ENCODE measurements around the gene DUSP18. TPM values are rescaled to one million over a fixed set of nuclear protein-coding genes. Genes with fewer than 3 reads are reported as not detected.
A peak's percentile ranks its signal among the peaks of the same experiment; 100 is the strongest.

Gene DUSP18
- total and polyA plus RNA-seq, 9 of the 15 experiments (the other 6 are each of a cell fraction or from before 2014, with no cell fraction given): 1.00 to 3.7 (median 1.5) TPM

- Histone ChIP-seq H3K4me2 (ENCODE audit: insufficient read depth, low read length) (no peak overlapping the region), H3K9me1 (ENCODE audit: control insufficient read depth, insufficient read depth, low read length) (no peaks in the 10 kb centered on the region), H3K9me3 (replicated peaks; ENCODE audit: control insufficient read depth, insufficient read depth, low read depth, low read length) (no peaks in the 10 kb centered on the region), H3K4me3 (no peak overlapping the region), H4K20me1 (replicated peaks; ENCODE audit: control insufficient read depth, insufficient read depth, low read length) (no peaks in the 10 kb centered on the region), H2AFZ (ENCODE audit: low read depth, low read length) (no peak overlapping the region), H3K27me3 (ENCODE audit: control insufficient read depth in 2 of 2, insufficient read depth in 2 of 2, low read length in 2 of 2) (no peaks in the 10 kb centered on the region), H3K4me1 (replicated peaks in 1 of 2; ENCODE audit: control insufficient read depth in 2 of 2, insufficient read depth in 2 of 2, low read length in 2 of 2) (peaks cover 3 to 9% of the 10 kb centered on the region in 2 experiments; a peak in 4 of 5 replicates), H3K79me2 (ENCODE audit: control insufficient read depth, insufficient read depth, low read length) (no peaks in the 10 kb centered on the region), H3K36me3 (ENCODE audit: control insufficient read depth, insufficient read depth, low read length) (no peaks in the 10 kb centered on the region), H3K9ac (ENCODE audit: insufficient read depth in 1 of 2, low read depth in 2 of 2, low read length in 2 of 2) (no peak overlapping the region), H3K27ac (ENCODE audit: extremely low read depth, low read depth, low read length) (no peak overlapping the region)
- ATAC-seq (no peak), FAIRE-seq (no peak), DNase-seq (ENCODE audit: extremely low read depth in 1 of 4, low spot score in 3 of 4) (no peak)
- TF ChIP-seq ZKSCAN8 (CRISPR knock-in tag; IDR thresholded peaks at IDR 0.05): no peak
- TF ChIP-seq, protein P1, sequence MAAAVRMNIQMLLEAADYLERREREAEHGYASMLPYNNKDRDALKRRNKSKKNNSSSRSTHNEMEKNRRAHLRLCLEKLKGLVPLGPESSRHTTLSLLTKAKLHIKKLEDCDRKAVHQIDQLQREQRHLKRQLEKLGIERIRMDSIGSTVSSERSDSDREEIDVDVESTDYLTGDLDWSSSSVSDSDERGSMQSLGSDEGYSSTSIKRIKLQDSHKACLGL (CRISPR knock-in tag; IDR thresholded peaks at IDR 0.05; ENCODE audit: borderline replicate concordance, poor library complexity, severe bottlenecking): no peak
- no peak for TF ChIP-seq SETDB1 (IDR thresholded peaks at IDR 0.05; ENCODE audit: low read length)
- TF ChIP-seq ZNF263 (CRISPR knock-in tag; IDR thresholded peaks at IDR 0.05; ENCODE audit: borderline replicate concordance): no peak
- intact Hi-C loops (cut with micrococcal nuclease): no loop called here
- ChIA-PET POLR2A (no interaction called here), CTCF (ENCODE audit: low intra/inter-chr PET ratio) (no interaction called here)
- 39% methylated on average over 2 of the region's 7 CpGs for WGBS (ENCODE audit: insufficient coverage, low coverage, missing lambda C conversion rate)
- in situ Hi-C loops (cut with MboI): no loop called here
- BruUV-seq (replicated peaks): no TSS peak
Measured at GRCh38 chr22:30614268-30614667, 53.4 kb downstream of the DUSP18 start.

DNA sequence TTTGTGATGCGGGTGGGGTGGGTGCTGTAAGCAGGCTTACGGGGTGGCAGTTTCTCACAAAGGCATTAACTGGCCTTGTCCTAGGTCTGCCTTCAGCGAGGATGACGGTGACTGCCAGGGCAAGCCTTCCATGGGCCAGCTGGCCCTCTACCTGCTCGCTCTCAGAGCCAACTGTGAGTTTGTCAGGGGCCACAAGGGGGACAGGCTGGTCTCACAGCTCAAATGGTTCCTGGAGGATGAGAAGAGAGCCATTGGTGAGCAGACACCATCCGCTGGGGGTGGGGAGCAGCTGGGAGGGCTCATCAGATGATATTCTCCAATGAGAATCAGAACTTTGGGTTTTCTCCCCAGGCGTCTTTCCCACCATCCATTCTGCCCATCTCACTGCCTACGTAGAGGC, 54.9 kb downstream of the DUSP18 start:
- in situ Hi-C loops (cut with MboI) (no loop called here), intact Hi-C loops (cut with micrococcal nuclease) (no loop called here)
- no peak overlapping the region for H3K27ac ChIP-seq (ENCODE audit: extremely low read depth, low read depth, low read length)
- H2AFZ ChIP-seq (ENCODE audit: low read depth, low read length): no peak overlapping the region
- ATAC-seq (no peak), DNase-seq (ENCODE audit: extremely low read depth in 1 of 4, low spot score in 3 of 4) (peak in 1 of 4 experiments; percentile 13), FAIRE-seq (no peak)
- TF ChIP-seq RBM14 (IDR thresholded peaks at IDR 0.05; ENCODE audit: borderline replicate concordance, insufficient read depth, low read depth, low read length) (no peak), FOXK2 (conservative IDR thresholded peaks at IDR 0.05 in 1 of 2, IDR thresholded peaks at IDR 0.05 in 1 of 2; ENCODE audit: low read depth in 2 of 2) (no peak)
- TF ChIP-seq, protein P2, sequence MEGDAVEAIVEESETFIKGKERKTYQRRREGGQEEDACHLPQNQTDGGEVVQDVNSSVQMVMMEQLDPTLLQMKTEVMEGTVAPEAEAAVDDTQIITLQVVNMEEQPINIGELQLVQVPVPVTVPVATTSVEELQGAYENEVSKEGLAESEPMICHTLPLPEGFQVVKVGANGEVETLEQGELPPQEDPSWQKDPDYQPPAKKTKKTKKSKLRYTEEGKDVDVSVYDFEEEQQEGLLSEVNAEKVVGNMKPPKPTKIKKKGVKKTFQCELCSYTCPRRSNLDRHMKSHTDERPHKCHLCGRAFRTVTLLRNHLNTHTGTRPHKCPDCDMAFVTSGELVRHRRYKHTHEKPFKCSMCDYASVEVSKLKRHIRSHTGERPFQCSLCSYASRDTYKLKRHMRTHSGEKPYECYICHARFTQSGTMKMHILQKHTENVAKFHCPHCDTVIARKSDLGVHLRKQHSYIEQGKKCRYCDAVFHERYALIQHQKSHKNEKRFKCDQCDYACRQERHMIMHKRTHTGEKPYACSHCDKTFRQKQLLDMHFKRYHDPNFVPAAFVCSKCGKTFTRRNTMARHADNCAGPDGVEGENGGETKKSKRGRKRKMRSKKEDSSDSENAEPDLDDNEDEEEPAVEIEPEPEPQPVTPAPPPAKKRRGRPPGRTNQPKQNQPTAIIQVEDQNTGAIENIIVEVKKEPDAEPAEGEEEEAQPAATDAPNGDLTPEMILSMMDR (IDR thresholded peaks at IDR 0.05 in 2 of 3, conservative IDR thresholded peaks at IDR 0.05 in 1 of 3; ENCODE audit: insufficient read depth in 2 of 3, low read depth in 1 of 3, low read length in 3 of 3): peak in 1 of 3 experiments; percentile 24; a peak in 1 of 6 replicates
- no peak overlapping the region for H3K9ac ChIP-seq (ENCODE audit: insufficient read depth in 1 of 2, low read depth in 2 of 2, low read length in 2 of 2)
- no peaks in the 10 kb centered on the region for H4K20me1 ChIP-seq (replicated peaks; ENCODE audit: control insufficient read depth, insufficient read depth, low read length)
- ChIA-PET CTCF (ENCODE audit: low intra/inter-chr PET ratio) (no interaction called here), POLR2A (no interaction called here)
- no peaks in the 10 kb centered on the region for H3K79me2 ChIP-seq (ENCODE audit: control insufficient read depth, insufficient read depth, low read length)
- no peaks in the 10 kb centered on the region for H3K9me1 ChIP-seq (ENCODE audit: control insufficient read depth, insufficient read depth, low read length)
- no peaks in the 10 kb centered on the region for H3K9me3 ChIP-seq (replicated peaks; ENCODE audit: control insufficient read depth, insufficient read depth, low read depth, low read length)
- no peak overlapping the region for H3K4me3 ChIP-seq
- WGBS (ENCODE audit: insufficient coverage, low coverage, missing lambda C conversion rate): 82% methylated on average over 5 of the region's 8 CpGs
- no peaks in the 10 kb centered on the region for H3K36me3 ChIP-seq (ENCODE audit: control insufficient read depth, insufficient read depth, low read length)
- H3K27me3 ChIP-seq (ENCODE audit: control insufficient read depth in 2 of 2, insufficient read depth in 2 of 2, low read length in 2 of 2): no peaks in the 10 kb centered on the region
- no peak overlapping the region for H3K4me2 ChIP-seq (ENCODE audit: insufficient read depth, low read length)
- BruUV-seq (replicated peaks): no TSS peak
- peaks cover 12 to 23% of the 10 kb centered on the region in 2 experiments for H3K4me1 ChIP-seq (replicated peaks in 1 of 2; ENCODE audit: control insufficient read depth in 2 of 2, insufficient read depth in 2 of 2, low read length in 2 of 2)

All from K562 (cell line).